Stimulated activated CD8-positive, alpha-beta memory T cell treated with anti-CD3 and anti-CD28 coated beads, Interleukin-7, amount 100 ng/mL, for 24 hours (primary cell): Measurements from ENCODE around the gene GABARAP.

Experiments
- DNase-seq: peaks from one replicate; pipeline ENCODE4 v3.0.0-alpha.2; 2020; ENCODE audit warnings: low read depth

GABARAP gene

DNA sequence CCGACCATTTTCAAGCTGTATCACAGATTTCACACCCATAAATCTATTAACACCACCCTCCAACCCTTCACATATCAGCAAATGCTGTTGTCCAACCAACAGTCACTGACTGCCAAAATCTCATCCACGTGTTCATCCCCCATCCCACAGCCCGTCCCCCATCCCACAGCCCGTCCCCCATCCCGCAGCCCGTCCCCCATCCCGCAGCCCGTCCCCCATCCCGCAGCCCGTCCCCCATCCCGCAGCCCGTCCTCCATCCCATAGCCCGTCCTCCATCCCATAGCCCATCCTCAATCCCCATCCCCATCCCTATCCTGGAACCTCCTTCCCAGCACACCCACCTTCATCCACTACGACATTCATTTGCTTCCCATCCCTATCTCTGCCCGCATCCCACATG is 36.7 kb downstream of the GABARAP start:
- DNase-seq: no peak

DNA sequence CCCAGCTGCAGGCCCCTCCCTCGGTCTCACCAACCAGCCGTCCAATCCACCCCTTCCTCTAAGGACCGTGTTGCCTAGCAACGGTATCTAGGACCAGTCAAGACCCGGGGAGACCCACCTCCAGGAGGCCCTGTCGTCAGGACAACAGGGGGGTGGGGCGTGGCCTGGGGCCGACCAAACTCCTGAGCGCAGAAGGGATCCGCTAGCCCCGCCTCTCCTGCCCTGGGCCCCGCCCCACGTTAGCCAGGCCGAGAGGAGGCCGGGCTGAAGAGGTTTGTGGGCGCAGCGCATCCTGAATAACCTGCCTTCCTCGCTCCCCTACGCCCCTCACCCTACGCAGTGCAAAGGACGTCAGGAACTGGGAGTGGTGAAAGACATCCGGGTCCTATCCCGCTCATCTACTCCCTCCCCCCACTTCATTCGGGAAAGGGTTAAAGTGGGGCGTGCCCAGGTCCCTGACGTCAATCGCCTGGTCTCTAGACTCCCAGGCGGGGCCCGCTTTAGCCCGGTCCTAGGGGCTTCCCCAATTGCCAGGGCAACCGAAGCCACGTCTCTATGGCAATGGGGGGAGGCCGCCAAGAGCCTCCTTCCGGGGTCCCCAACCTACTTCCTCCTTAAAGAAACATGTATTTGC is 37.3 kb downstream of the GABARAP start:
- peak; percentile 82 for DNase-seq

DNA sequence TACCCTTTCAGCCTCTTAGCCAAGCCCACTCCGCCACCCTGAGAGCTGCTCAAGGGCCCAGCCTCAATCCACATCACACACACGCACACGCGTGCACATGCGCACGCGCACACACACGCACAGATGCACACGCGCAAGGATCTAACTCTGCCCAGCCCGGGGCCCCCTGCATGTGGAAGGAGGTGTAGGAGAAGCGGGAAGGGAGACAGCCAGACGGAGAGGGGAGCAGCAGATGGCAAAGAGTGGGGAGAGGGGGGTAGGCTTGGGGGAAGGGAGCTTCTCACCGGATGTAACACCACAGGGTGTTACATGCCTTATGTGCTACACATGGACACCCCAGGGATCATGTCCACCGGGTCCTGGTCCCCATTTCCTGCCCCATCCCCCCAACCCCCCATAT is 37.9 kb downstream of the GABARAP start:
- DNase-seq: no peak

DNA sequence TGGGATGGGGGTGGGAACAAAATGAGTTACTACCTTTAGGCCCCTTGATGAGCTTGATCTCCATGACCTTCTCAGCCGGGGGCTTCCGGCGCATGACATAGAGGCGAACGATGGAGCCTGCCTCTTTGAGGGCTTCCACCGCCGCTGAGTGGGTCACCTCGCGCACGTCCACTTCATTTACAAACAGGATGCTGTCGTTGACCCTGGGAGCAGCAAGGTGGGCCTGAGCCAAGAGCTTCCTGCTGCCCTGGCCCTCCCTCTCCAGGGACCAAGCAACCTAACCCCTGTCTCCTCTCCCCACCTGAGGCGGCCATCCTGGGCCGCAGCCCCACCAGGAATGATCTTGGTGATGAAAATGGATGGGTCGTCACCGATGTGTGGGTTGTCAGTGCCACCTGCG is 38.9 kb downstream of the GABARAP start:
- DNase-seq: no peak

DNA sequence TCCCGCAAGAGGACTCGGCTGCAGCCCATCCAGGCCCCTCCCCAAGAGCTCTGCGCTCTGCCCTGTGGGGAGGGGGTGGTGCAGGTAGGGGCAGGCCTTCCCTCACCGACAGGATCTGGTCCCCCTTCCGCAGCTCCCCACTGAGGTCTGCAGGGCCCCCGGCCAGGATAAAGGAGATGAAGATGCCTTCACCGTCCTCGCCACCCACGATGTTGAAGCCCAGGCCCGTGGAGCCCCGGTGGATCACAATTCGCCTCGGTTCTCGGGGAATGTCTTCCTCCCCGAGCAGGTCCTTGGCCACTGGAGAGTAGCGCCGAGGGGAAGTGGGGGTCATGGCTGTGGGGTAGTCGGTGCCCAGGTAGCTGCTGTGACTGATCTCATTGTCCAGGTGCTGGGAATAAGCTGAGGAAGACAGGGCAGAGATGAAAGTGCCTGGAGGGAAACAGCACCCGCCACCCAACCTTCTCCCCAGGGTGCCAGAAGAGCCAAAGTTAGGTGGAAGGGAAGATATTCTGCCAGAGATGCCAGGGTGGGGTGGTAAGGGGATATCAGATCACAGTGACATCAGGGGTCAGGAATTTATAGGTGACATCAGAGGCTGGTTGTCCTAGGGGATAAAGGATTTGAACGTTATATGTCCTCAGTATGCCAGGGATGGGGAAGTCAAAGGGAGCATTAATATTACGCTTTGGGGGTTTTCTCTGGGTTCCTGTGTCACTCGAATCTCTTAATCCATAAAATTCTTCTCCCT is 45.4 kb downstream of the GABARAP start:
- no peak for DNase-seq

DNA sequence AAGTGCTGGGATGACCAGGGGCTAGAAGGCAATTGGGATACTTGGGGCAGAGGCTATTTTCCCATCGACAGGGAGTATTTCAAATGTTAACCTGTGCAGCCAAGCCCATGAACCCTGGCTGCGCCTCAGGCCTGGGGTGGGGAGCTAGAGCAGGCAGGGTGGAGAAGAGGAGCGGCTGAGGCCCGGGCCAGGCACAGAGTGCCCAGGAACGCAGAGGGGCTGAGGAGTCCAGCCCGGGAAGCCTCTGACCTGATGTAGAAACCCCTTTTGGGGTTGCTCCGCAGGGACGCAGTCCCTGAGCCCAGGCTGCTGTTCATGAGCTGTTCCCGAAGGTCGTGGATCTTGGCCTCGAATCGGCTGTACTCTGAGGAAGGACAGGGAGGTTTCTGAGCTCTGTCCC is 46.3 kb downstream of the GABARAP start:
- DNase-seq: no peak

DNA sequence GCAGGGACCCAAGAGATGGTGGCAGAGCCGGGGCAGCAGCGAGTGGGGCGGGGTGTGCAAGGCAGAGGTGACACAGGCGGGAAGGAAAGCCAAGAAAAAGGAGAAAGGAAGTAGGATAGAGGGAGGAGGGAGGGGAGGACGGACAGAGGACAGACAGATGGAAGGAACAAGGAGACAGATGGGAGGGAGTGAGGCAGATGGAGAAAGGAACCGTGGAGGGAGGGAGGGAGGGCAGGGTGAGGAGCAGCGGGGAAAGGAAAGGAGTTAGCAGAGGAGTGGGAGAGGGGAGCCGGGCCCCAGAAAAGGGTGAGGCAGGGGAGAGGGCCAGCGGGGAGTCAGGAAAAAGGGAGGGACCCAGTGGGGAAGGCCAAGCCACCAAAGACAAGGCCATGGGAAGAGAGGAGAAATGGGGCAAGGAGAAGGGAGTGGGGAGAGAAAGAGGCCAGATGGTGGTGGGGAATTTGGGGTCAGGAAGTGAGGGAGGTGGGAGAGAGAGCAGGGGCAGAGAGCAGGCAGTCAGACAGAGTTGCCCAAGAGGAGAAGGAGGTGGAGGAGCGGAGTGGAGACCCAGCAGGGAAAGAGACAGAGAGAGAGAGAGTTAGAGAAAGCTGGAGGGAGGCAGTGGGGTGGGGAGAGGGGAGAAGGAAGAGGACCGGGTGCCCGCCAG is 49.8 kb downstream of the GABARAP start:
- DNase-seq: no peak

DNA sequence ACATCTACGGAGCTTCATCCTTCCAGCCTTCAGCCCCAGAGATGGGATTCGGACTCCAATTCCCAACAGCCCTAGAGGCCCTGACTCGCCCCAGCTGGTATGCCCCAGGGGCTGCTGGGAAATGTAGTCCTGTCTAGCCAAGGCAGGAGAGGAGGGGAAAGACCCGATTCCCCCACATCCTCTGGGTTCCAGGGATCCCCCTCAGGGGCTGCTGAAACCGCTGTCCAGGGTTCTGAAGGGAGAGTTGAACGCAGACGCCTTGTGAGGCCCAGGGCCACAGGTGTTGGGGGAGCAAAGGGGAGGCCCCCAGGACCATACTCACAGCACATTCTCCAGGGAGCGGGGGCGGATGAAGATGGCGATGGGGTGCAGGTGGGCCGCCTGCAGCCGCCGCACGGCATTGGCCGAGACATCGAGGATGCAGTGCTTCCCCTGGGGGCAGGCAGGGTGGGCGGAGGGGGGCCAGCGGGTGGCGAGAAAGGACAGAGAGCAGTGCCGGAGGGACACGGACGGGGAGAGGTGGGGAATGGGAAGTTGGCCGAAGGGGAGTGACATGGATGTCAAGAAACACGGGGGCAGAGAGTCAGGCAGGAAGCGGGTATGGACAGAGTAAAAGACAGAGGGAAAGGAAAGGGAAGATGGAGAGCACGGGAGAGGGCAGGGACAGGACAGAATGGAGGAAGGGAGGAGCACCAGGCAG is 50.5 kb downstream of the GABARAP start:
- no peak for DNase-seq

DNA sequence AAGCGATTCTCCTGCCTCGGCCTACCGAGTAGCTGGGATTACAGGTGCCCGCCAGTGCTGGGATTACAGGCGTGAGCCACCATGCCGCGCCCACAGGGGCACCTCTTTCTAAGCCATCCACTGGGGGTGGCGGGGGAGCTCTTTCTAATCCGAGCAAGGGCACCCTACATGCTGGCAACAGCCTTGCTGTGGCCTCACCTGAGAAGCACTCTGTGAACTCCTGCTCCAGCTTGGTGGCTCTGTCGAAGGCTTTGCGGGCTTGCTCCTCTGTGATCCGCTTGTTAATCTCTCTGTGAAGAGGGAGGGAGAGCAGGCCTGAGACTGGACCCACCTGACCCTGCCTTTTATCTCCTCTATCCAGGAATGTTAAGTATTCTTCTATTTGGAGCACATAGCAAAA is 51.2 kb downstream of the GABARAP start:
- no peak for DNase-seq

DNA sequence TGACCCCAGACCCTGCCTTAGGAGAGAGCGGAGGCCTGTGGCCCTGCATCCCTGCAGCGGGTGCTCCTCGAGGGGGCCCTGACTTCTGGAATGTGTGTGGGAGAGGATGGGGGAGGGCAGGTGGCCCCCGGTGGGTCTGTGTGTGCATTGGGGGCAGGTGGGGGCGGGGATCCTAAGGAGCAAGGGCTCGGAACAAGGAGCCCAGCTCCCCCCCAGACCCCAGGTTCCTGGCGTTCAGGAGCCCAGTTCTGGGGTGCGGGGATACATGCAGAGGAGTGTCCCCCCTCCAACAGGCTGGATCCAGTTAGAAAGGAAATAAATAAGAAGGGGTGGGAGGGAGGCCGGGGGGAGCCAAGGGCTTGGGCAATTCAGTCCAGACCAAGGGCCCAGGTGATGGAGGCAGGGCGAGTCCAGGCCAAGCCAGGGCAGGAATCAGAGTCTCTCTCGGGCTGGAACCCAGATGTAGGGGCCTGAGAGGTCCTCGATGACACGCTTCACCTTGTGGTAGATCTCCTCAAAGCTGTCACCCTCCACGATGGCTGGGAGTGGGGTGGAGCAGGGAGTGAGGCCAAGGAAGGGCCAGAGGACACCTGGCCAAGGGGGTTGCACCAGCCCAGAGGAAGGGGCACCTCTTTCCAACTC is 51.9 kb downstream of the GABARAP start:
- DNase-seq: no peak
